Panc1 (cell line): ENCODE results near the gene GNAO1. TPM values are rescaled to one million over a fixed set of nuclear protein-coding genes. Genes with fewer than 3 reads are reported as not detected.

ENCODE experiments used
- ATAC-seq: fragments of 200-7000 bp; cut with Tn5 transposase; 2 replicates; pipeline ENCODE4 v1.9.1; 2020; ENCODE audit warnings: mild to moderate bottlenecking, moderate library complexity
- BruUV-seq: library from RNA; stranded (reverse); fragments of 400-500 nt; replicated peaks from 2 replicates; lab custom pipeline; 2021; lab: Mats Ljungman, UMichigan
- CTCF ChIA-PET: fragments of 300-600 bp; sonication (Branson Sonifier 250); formaldehyde crosslinking; loops from one replicate; lab custom pipeline; 2022; ENCODE audit warnings: antibody characterized with exemption; lab: Charles Lee
- POLR2A ChIA-PET: fragments of 300-600 bp; sonication (Branson Sonifier 250); formaldehyde crosslinking; loops from one replicate; lab custom pipeline; 2022; ENCODE audit warnings: antibody characterized with exemption; lab: Charles Lee
- DNase-seq: peaks from one replicate; pipeline ENCODE4 v3.0.0-alpha.2; 2010; ENCODE audit warnings: low read depth, low spot score
- H3K27ac ChIP-seq: 2 replicates; pipeline ENCODE4 v1.5.1; 2011; ENCODE audit warnings: mild to moderate bottlenecking, low read length, inconsistent platforms
- H3K27me3 ChIP-seq: fragments of 200-500 bp; sonication (Bioruptor generic); 2 replicates; pipeline ENCODE4 v1.6.0; 2014; ENCODE audit warnings: low read length, inconsistent platforms; ENCODE audit not compliant: control insufficient read depth, insufficient read depth
- H3K36me3 ChIP-seq: fragments of 200-500 bp; sonication (Bioruptor generic); 2 replicates; pipeline ENCODE4 v1.5.1; 2014; ENCODE audit warnings: inconsistent platforms, mild to moderate bottlenecking, low read length, moderate library complexity; ENCODE audit not compliant: control insufficient read depth, insufficient read depth
- H3K4me1 ChIP-seq: 2 replicates; pipeline ENCODE4 v1.5.1; 2011; ENCODE audit warnings: inconsistent platforms, mild to moderate bottlenecking, low read length, moderate library complexity; ENCODE audit not compliant: control insufficient read depth, insufficient read depth
- H3K4me3 ChIP-seq, 2 experiments: 2 replicates each; pipeline ENCODE4 v1.5.1; 2011 to 2012; ENCODE audit warnings: low read depth in 2 of 2, low read length in 2 of 2, mild to moderate bottlenecking in 2 of 2, inconsistent platforms in 1 of 2, moderate library complexity in 1 of 2
- H3K9me3 ChIP-seq: fragments of 200-500 bp; sonication (Bioruptor generic); 2 replicates; pipeline ENCODE4 v1.5.1; 2014; ENCODE audit warnings: low read depth, mild to moderate bottlenecking, inconsistent platforms, low read length, moderate library complexity; ENCODE audit not compliant: control insufficient read depth, insufficient read depth
- CTCF ChIP-seq: fragments of 450-650 bp; IDR thresholded peaks from 2 replicates; pipeline ENCODE4 v1.5.1; 2017; ENCODE audit warnings: mild to moderate bottlenecking
- SIN3A ChIP-seq: IDR thresholded peaks from 2 replicates; pipeline ENCODE4 v1.6.1; 2012; ENCODE audit warnings: low read depth, mild to moderate bottlenecking, low read length, moderate library complexity, borderline replicate concordance; ENCODE audit not compliant: insufficient read depth
- TCF7L2 ChIP-seq: IDR thresholded peaks from 2 replicates; pipeline ENCODE4 v1.6.1; 2011; ENCODE audit warnings: mild to moderate bottlenecking, low read depth, low read length, inconsistent platforms
- in situ Hi-C: cut with HindIII; loops from 2 replicates; pipeline ENCODE4 v1.10.0; 2016; ENCODE audit warnings: low sequenced_read_pairs, low pct_unique_long_range_greater_than_20kb
- intact Hi-C: fragments of 100-400 bp; cut with micrococcal nuclease; formaldehyde crosslinking; loops from one replicate; pipeline ENCODE4 v1.10.0; 2022; ENCODE audit not compliant: unreplicated experiment
- total RNA-seq: library from RNA; stranded (reverse); gene quantifications from one replicate; pipeline ENCODE4 v1.2.1, GENCODE V29; 2021; ENCODE audit not compliant: unreplicated experiment
- TF ChIP-seq, protein P1 (sequence below), 2 experiments: IDR thresholded peaks; 2 replicates each; pipeline ENCODE4 v1.6.1; 2011 to 2012; ENCODE audit warnings: low read depth in 2 of 2, control low read depth in 1 of 2, low read length in 1 of 2, mild to moderate bottlenecking in 1 of 2, moderate library complexity in 1 of 2; ENCODE audit not compliant: insufficient read depth in 1 of 2

GNAO1 gene
- total RNA-seq, 1 experiment from 2014 or later, result 33.4 TPM

DNA sequence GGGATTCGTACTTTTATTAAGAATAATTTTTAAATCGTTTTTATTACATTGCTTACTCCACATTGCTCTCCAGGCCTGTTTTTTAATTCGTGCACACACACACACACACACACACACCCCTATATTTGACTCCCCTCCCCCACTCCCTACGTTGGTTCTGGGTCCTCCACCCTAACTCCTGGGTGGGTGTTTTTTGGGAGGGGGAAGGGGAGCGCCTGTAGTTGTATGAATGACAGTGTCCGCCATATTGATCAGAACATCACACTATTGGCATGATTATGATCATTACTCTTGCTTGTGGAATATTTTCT is 1.3 kb downstream of the GNAO1 start:
- Histone ChIP-seq H3K9me3 (no peaks in the 10 kb centered on the region), H3K4me3 (peak overlapping the region; percentile 63 to 64), H3K27ac (no peak overlapping the region; the same call in 1 of the 2 replicates), H3K27me3 (peaks cover 2% of the 10 kb centered on the region; the same call in 1 of the 2 replicates), H3K36me3 (no peaks in the 10 kb centered on the region), H3K4me1 (no peaks in the 10 kb centered on the region; the same call in 1 of the 2 replicates)
- BruUV-seq, result no TSS peak
- in situ Hi-C loops (no loop called here), intact Hi-C loops (no loop called here)
- ATAC-seq, result no peak
- ChIA-PET CTCF (no interaction called here), POLR2A (no interaction called here)
- no peak for DNase-seq
- TF ChIP-seq TCF7L2 (no peak), SIN3A (no peak), CTCF (no peak)
- TF ChIP-seq, protein P1, sequence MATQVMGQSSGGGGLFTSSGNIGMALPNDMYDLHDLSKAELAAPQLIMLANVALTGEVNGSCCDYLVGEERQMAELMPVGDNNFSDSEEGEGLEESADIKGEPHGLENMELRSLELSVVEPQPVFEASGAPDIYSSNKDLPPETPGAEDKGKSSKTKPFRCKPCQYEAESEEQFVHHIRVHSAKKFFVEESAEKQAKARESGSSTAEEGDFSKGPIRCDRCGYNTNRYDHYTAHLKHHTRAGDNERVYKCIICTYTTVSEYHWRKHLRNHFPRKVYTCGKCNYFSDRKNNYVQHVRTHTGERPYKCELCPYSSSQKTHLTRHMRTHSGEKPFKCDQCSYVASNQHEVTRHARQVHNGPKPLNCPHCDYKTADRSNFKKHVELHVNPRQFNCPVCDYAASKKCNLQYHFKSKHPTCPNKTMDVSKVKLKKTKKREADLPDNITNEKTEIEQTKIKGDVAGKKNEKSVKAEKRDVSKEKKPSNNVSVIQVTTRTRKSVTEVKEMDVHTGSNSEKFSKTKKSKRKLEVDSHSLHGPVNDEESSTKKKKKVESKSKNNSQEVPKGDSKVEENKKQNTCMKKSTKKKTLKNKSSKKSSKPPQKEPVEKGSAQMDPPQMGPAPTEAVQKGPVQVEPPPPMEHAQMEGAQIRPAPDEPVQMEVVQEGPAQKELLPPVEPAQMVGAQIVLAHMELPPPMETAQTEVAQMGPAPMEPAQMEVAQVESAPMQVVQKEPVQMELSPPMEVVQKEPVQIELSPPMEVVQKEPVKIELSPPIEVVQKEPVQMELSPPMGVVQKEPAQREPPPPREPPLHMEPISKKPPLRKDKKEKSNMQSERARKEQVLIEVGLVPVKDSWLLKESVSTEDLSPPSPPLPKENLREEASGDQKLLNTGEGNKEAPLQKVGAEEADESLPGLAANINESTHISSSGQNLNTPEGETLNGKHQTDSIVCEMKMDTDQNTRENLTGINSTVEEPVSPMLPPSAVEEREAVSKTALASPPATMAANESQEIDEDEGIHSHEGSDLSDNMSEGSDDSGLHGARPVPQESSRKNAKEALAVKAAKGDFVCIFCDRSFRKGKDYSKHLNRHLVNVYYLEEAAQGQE (IDR thresholded peaks at IDR 0.05; ENCODE audit: insufficient read depth in 1 of 2, low read depth in 2 of 2, low read length in 1 of 2), result no peak

DNA sequence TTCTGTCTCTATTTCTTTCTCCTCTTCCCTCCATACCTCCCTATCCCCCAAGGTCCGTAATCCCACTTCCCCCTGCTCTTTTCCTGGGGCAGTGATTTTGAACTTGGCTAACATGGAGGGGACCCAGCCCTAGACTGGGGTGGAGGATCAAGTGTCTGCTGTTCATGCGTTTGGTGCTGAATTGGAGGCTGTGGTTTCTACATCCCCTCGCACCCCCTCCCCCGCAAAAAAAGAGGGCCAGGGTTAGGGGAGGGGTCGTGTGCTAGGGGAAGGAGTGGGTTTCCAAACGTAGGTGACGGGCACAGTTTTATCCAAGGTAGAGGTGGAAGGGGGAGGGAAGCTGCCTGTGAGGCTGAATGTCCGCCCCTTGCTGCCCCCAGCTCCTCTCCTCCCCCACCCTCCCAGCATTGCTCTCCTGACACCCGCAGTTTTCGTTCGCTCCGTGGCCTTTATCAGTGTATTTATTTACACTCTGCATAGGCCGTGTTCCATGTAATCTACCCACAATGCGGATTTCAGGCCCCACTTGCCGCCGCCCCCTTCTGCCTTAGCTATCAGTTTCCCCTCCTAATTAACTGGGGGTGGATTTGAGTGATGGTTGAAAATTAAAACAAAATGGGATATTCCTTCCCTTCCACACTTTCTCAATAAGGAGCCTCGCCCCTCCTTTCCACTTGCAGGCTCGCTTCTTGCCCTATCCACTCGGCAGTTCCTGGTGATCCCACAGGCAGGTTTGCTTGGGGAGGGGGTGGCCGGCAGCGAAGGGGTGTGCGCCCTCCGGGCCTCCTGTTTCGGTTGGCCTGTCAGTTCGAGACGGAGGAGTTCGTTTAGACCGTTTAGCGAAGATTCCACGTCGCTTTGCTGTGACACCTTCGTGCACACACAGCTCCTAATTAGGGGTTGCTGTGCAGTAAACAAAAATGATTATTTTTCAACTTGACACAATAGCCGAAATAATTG is 2.0 kb downstream of the GNAO1 start:
- DNase-seq, result no peak
- peak overlapping the region; percentile 63 to 64 for H3K4me3 ChIP-seq
- in situ Hi-C loops, result no loop called here
- H3K4me1 ChIP-seq, result no peaks in the 10 kb centered on the region; the same call in 1 of the 2 replicates
- ATAC-seq, result no peak
- H3K27me3 ChIP-seq, result peaks cover 2% of the 10 kb centered on the region; the same call in 1 of the 2 replicates
- no peaks in the 10 kb centered on the region for H3K36me3 ChIP-seq
- ChIA-PET CTCF (no interaction called here), POLR2A (no interaction called here)
- no peak overlapping the region; the same call in 1 of the 2 replicates for H3K27ac ChIP-seq
- H3K9me3 ChIP-seq, result no peaks in the 10 kb centered on the region
- intact Hi-C loops, result no loop called here
- no TSS peak for BruUV-seq
- no peak for TF ChIP-seq SIN3A
- TF ChIP-seq, protein P1 (IDR thresholded peaks at IDR 0.05; ENCODE audit: insufficient read depth in 1 of 2, low read depth in 2 of 2, low read length in 1 of 2), result peak; percentile 40 to 61; a peak in 2 of 4 replicates
